Neutrophil (primary cell): Measurements from ENCODE around the gene PRIMA1.

ENCODE experiments used
- H3K27ac ChIP-seq: fragments of 200-600 bp; sonication (generic); 2 replicates; pipeline ENCODE4 v1.5.1; 2016; ENCODE audit warnings: mild to moderate bottlenecking, moderate library complexity
- H3K27me3 ChIP-seq: fragments of 200-600 bp; sonication (generic); 2 replicates; pipeline ENCODE4 v1.6.0; 2016; ENCODE audit warnings: mild to moderate bottlenecking
- H3K36me3 ChIP-seq: fragments of 200-600 bp; sonication (generic); 2 replicates; pipeline ENCODE4 v1.5.1; 2017
- H3K4me1 ChIP-seq, 2 experiments: fragments of 200-600 bp in 1 of 2; sonication (generic) in 1 of 2; 1 replicate in 1 of 2; 2 replicates in 1 of 2; pipeline versions ENCODE4 v1.5.1 to v1.6.1; 2013 to 2016; ENCODE audit warnings: low read depth in 1 of 2, low read length in 1 of 2, mild to moderate bottlenecking in 1 of 2, moderate library complexity in 1 of 2; ENCODE audit not compliant: control insufficient read depth in 1 of 2, insufficient read depth in 1 of 2
- H3K4me3 ChIP-seq, 2 experiments: fragments of 200-600 bp in 1 of 2; sonication (generic) in 1 of 2; 1 replicate in 1 of 2; 2 replicates in 1 of 2; pipeline ENCODE4 v1.5.1; 2013 to 2016; ENCODE audit warnings: low read depth in 1 of 2, low read length in 1 of 2, mild to moderate bottlenecking in 1 of 2, moderate library complexity in 1 of 2
- H3K9me3 ChIP-seq: fragments of 200-600 bp; sonication (generic); 2 replicates; pipeline ENCODE4 v1.5.1; 2016
- TF ChIP-seq, protein P1 (sequence below): fragments of 200-600 bp; sonication (generic); IDR thresholded peaks from 2 replicates; pipeline ENCODE4 v1.5.1; 2016; ENCODE audit warnings: antibody characterized with exemption

PRIMA1 gene

GRCh38 chr14:93691042-93691780 lies 97.1 kb downstream of the PRIMA1 start:
- H3K4me3 ChIP-seq = no peak overlapping the region
- no peaks in the 10 kb centered on the region for H3K4me1 ChIP-seq
- no peak overlapping the region for H3K27ac ChIP-seq
- TF ChIP-seq, protein P1, sequence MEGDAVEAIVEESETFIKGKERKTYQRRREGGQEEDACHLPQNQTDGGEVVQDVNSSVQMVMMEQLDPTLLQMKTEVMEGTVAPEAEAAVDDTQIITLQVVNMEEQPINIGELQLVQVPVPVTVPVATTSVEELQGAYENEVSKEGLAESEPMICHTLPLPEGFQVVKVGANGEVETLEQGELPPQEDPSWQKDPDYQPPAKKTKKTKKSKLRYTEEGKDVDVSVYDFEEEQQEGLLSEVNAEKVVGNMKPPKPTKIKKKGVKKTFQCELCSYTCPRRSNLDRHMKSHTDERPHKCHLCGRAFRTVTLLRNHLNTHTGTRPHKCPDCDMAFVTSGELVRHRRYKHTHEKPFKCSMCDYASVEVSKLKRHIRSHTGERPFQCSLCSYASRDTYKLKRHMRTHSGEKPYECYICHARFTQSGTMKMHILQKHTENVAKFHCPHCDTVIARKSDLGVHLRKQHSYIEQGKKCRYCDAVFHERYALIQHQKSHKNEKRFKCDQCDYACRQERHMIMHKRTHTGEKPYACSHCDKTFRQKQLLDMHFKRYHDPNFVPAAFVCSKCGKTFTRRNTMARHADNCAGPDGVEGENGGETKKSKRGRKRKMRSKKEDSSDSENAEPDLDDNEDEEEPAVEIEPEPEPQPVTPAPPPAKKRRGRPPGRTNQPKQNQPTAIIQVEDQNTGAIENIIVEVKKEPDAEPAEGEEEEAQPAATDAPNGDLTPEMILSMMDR = no peak
- peaks cover 52% of the 10 kb centered on the region for H3K27me3 ChIP-seq
- H3K36me3 ChIP-seq = no peaks in the 10 kb centered on the region
- no peaks in the 10 kb centered on the region for H3K9me3 ChIP-seq

DNA sequence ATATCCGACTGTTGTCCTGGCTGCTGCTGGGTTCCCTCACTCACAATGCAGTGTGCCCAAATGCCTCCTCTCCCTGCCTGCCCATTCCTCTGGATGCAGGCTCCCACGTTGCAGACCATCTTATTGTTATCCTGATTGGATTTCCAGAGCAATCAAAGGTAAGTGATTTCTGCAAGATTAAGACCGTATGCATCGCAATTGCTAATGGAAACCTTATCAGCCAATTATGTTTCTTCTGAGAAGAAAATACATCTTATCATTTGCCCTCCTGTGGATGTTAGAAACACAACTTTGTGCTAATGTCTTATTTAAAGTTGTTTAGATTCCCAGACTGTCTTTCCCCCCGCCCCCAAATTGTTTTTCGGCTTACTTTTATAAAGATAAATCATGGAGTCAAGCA lies 98.1 kb downstream of the PRIMA1 start:
- no peaks in the 10 kb centered on the region for H3K36me3 ChIP-seq
- TF ChIP-seq, protein P1 = no peak
- H3K27ac ChIP-seq = no peak overlapping the region
- H3K9me3 ChIP-seq = no peaks in the 10 kb centered on the region
- H3K4me1 ChIP-seq = no peaks in the 10 kb centered on the region
- peaks cover 57% of the 10 kb centered on the region for H3K27me3 ChIP-seq
- H3K4me3 ChIP-seq = no peak overlapping the region

DNA sequence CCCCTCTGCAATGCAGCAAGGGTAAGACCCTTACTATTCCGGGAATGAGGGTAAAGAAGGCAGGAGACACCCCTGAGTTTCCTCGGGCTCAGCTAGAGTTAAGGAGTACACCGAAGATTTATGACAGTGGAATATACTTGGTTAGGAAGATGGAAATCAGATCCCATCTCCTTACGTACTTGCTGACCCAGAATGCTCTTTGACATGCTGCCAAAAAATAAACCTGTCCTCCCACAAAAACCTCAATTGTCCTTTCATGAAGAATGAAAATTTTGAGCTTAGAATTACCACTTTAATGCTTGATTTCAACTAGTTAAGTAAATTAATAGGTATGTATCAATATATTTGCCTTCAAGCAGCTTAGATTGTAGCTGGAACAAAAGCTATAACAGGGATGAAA lies 99.5 kb downstream of the PRIMA1 start:
- Histone ChIP-seq H3K27me3 (peaks cover 60% of the 10 kb centered on the region), H3K36me3 (no peaks in the 10 kb centered on the region), H3K9me3 (no peaks in the 10 kb centered on the region), H3K4me1 (no peaks in the 10 kb centered on the region), H3K4me3 (no peak overlapping the region), H3K27ac (no peak overlapping the region)
- TF ChIP-seq, protein P1 = no peak

DNA sequence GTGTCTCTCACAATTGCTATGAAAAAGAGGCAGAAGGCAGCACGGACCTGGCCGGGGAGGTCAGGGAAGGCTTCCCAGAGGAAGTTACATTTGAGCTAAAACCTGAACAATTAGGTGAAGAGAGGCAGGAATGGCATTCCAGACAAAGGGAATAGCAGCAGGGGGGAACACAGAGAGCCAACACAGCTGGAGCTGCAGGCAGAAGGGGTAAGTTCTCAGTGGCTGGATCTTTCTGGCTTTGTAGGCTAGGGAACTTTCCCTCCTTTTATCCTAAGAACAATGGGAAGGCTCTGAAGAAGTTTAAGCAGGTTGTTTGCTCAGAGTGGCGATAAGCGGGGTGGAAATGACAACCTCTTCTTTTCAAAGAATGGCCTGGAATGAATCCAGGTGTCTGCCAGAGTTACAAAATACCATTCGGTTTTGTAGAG lies 100.0 kb downstream of the PRIMA1 start:
- Histone ChIP-seq H3K36me3 (no peaks in the 10 kb centered on the region), H3K4me3 (no peak overlapping the region), H3K4me1 (no peaks in the 10 kb centered on the region), H3K9me3 (no peaks in the 10 kb centered on the region), H3K27ac (no peak overlapping the region), H3K27me3 (peaks cover 60% of the 10 kb centered on the region)
- TF ChIP-seq, protein P1 = no peak

- Histone ChIP-seq H3K9me3 (no peaks in the 10 kb centered on the region), H3K27me3 (peaks cover 60% of the 10 kb centered on the region), H3K36me3 (no peaks in the 10 kb centered on the region), H3K4me3 (no peak overlapping the region), H3K4me1 (no peaks in the 10 kb centered on the region), H3K27ac (no peak overlapping the region)
- TF ChIP-seq, protein P1 = no peak
These were observed 102.0 kb downstream of the PRIMA1 start for GRCh38 chr14:93686268-93686667.
